Suprapubic skin (tissue), 3 donors: ENCODE data around the gene UMAD1.

Experiments
- CTCF ChIP-seq, 2 donors: fragments of 200-600 bp in 1 of 2; fragments of 450-650 bp in 1 of 2; sonication (generic) in 1 of 2; IDR thresholded peaks; one replicate each; pipeline ENCODE4 v1.5.1; 2016 to 2019; ENCODE audit warnings: antibody characterized with exemption in 2 of 2, mild to moderate bottlenecking in 1 of 2, moderate library complexity in 1 of 2
- EP300 ChIP-seq: sonication (generic); formaldehyde crosslinking; IDR thresholded peaks from one replicate; pipeline ENCODE4 v1.6.1; 2017; ENCODE audit warnings: antibody characterized with exemption
- POLR2A ChIP-seq, 2 donors: fragments of 450-650 bp; IDR thresholded peaks; one replicate each; pipeline ENCODE4 v1.6.1; 2017; ENCODE audit warnings: antibody characterized with exemption in 2 of 2, mild to moderate bottlenecking in 2 of 2, moderate library complexity in 2 of 2

GRCh38 chr7:7654964-7655715 lies 14.6 kb downstream of the UMAD1 start:
- TF ChIP-seq EP300 (no peak), POLR2A (IDR thresholded peaks at IDR 0.05) (no peak), CTCF (IDR thresholded peaks at IDR 0.05) (no peak)
